Activated CD8-positive, alpha-beta memory T cell treated with anti-CD3 and anti-CD28 coated beads, Interleukin-2, amount 10 ng/mL, durations not matched to agents 7 days and 5 days (primary cell): ENCODE measurements around the gene USP12. TPM values are rescaled to one million over a fixed set of nuclear protein-coding genes. Genes with fewer than 3 reads are reported as not detected.
"Not testable (repeated sequence)": the region's sequence is repeated elsewhere in the genome, so short reads cannot be mapped to it uniquely, and the experiment has no call there.

Source experiments
- ATAC-seq: fragments of 150-1000 bp; cut with Tn5 transposase; one replicate; pipeline ENCODE4 v1.10.0; 2021; ENCODE audit warnings: moderate library complexity
- CTCF ChIA-PET: fragments of 350-600 bp; sonication (Branson Sonifier 250); formaldehyde crosslinking; loops from one replicate; lab custom pipeline; 2021; ENCODE audit warnings: antibody characterized with exemption; lab: Charles Lee
- DNase-seq: peaks from one replicate; pipeline ENCODE4 v3.0.0-alpha.2; 2020
- H3K27ac Mint-ChIP-seq: one replicate; pipeline ENCODE4 v1.8.0; 2021; ENCODE audit warnings: mild to moderate bottlenecking, mixed read lengths
- H3K27me3 Mint-ChIP-seq: one replicate; pipeline ENCODE4 v1.8.0; 2021; ENCODE audit warnings: mixed read lengths
- H3K36me3 Mint-ChIP-seq: one replicate; pipeline ENCODE4 v1.8.0; 2021; ENCODE audit warnings: mild to moderate bottlenecking, mixed read lengths
- H3K4me1 Mint-ChIP-seq: one replicate; pipeline ENCODE4 v1.8.0; 2021; ENCODE audit warnings: mixed read lengths
- H3K4me3 Mint-ChIP-seq: one replicate; pipeline ENCODE4 v1.8.0; 2021; ENCODE audit warnings: mild to moderate bottlenecking, moderate library complexity, mixed read lengths
- H3K9me3 Mint-ChIP-seq: one replicate; pipeline ENCODE4 v1.8.0; 2022; ENCODE audit warnings: low read depth, mixed read lengths
- total RNA-seq, 2 experiments: library from RNA; stranded (reverse); gene quantifications; one replicate each; pipeline ENCODE4 v1.2.3, GENCODE V29; 2021

The USP12 gene
- total RNA-seq, 2 experiments from 2014 or later: 32.0 to 38.9 TPM

- Mint-ChIP-seq H3K9me3 (no peaks in the 10 kb centered on the region), H3K27me3 (no peaks in the 10 kb centered on the region), H3K4me3 (no peak overlapping the region), H3K36me3 (peaks cover 7% of the 10 kb centered on the region), H3K4me1 (peaks cover 33% of the 10 kb centered on the region), H3K27ac (no peak overlapping the region)
- no peak for DNase-seq
- no peak for ATAC-seq
- CTCF ChIA-PET: interaction anchor here (0.5 to 1.2 kb wide), 3 partner anchors 11 to 1987 kb away, joined by 3 to 5 read pairs (median 4); no protein-coding TSS in a partner anchor
Measured at GRCh38 chr13:27199211-27199610, 27.6 kb upstream of the USP12 start.

DNA sequence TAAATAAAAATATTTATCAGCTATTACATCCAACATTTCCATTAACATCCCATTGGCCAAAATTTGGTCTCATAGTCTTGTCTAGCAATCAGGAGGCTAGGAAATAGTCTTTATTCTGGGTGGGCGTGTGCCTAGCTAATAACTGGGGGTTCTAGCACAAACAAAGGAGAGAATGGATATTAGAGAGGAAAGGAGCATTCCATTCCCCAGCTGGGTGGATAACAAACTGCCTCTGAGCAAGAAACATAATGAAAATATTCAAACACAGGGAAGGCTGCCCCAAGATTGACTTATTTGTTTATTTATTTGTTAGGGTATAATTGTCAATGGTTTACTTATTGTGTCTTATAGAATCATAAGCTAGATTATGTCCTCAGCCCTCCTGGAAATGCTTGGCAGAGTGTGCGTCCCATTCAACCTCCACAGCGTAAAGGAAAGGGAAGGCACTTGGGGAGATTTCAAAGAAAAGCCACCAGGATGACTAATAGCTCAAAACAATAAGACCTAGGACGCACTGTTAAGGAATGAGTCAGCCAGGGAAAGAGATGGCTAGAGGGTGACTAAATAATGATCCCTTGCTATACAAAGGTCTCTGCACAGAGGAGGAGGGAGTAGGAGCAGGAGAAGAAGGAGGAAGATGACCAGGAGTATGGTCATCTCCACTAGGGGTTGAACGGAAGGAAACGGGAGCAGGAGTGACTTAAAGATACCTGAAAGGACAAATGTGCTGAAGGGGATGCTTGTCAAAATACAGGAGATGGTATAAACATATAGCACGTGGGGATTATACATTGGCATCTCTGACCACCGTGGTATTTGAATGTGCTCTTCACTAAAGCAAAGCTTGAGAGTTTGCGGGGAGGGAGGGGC, 23.5 kb upstream of the USP12 start:
- DNase-seq (peak; percentile 47), ATAC-seq (peak; percentile 94)
- Mint-ChIP-seq H3K27ac (peak overlapping the region; percentile 39), H3K36me3 (peaks cover 7% of the 10 kb centered on the region), H3K9me3 (no peaks in the 10 kb centered on the region), H3K4me3 (no peak overlapping the region), H3K27me3 (no peaks in the 10 kb centered on the region), H3K4me1 (peaks cover 33% of the 10 kb centered on the region)
- CTCF ChIA-PET: interaction anchor here (1.0 to 1.5 kb wide), 2 partner anchors 198 to 210 kb away, joined by 3 read pairs; no protein-coding TSS in a partner anchor

DNA sequence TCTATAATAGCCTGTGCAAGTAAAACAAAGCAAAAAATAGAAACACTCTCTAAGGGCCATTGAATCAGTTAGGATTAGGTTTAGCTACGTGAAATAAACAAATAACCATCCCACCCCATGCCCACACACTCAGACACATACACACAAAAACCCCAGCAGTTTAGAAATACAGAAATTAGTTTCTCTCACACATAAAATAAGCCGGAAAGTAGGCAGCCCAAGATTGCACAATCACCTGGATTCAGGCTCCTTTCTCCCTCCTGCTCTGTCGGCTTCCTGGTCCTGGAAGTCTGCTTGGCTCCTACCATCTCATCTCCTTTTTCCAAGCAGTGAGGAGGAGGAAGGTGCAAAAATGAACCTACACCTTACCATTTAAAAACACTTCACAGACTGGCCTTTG, 22.6 kb upstream of the USP12 start:
- H3K27me3 Mint-ChIP-seq: no peaks in the 10 kb centered on the region
- H3K4me1 Mint-ChIP-seq: peaks cover 31% of the 10 kb centered on the region
- H3K36me3 Mint-ChIP-seq: peaks cover 7% of the 10 kb centered on the region
- CTCF ChIA-PET: no interaction called here
- H3K27ac Mint-ChIP-seq: no peak overlapping the region
- ATAC-seq: no peak
- no peaks in the 10 kb centered on the region for H3K9me3 Mint-ChIP-seq
- no peak overlapping the region for H3K4me3 Mint-ChIP-seq
- DNase-seq: no peak

- ATAC-seq (no peak), DNase-seq (no peak)
- no peak overlapping the region for H3K27ac Mint-ChIP-seq
- H3K4me1 Mint-ChIP-seq: peaks cover 31% of the 10 kb centered on the region
- H3K9me3 Mint-ChIP-seq: no peaks in the 10 kb centered on the region
- CTCF ChIA-PET: no interaction called here
- no peaks in the 10 kb centered on the region for H3K27me3 Mint-ChIP-seq
- H3K36me3 Mint-ChIP-seq: peaks cover 7% of the 10 kb centered on the region
- no peak overlapping the region for H3K4me3 Mint-ChIP-seq
Measured at GRCh38 chr13:27193496-27193895, 21.9 kb upstream of the USP12 start.

- Mint-ChIP-seq H3K36me3 (peaks cover 5% of the 10 kb centered on the region), H3K4me1 (peaks cover 31% of the 10 kb centered on the region), H3K4me3 (no peak overlapping the region), H3K27ac (no peak overlapping the region), H3K27me3 (peaks cover 2% of the 10 kb centered on the region), H3K9me3 (no peaks in the 10 kb centered on the region)
- DNase-seq (no peak), ATAC-seq (no peak)
- CTCF ChIA-PET: no interaction called here
Measured at GRCh38 chr13:27192973-27193372, 21.4 kb upstream of the USP12 start.

DNA sequence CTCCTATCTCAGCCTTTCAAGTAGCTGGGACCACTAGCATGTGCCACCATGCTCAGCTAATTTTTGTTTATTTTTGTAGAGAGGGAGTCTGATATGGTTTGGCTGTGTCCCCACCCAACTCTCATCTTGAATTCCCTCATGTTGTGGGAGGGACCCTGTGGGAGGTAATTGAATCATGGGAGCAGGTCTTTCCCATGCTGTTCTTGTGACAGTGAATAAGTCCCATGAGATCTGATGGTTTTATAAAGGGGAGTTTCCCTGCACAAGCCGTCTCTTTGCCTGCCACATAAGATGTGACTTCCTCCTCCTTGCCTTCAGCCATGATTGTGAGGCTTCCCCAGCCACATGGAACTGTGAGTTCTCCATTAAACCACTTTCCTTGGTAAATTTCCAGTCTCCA, 20.8 kb upstream of the USP12 start:
- ATAC-seq, DNase-seq, CTCF ChIA-PET, H3K27ac Mint-ChIP-seq, H3K9me3 Mint-ChIP-seq, H3K4me3 Mint-ChIP-seq, H3K27me3 Mint-ChIP-seq, H3K36me3 Mint-ChIP-seq: not testable (repeated sequence)
- H3K4me1 Mint-ChIP-seq: peaks cover 31% of the 10 kb centered on the region

- CTCF ChIA-PET: interaction anchor here (1.4 kb wide), 1 partner anchor 204 kb away, joined by 4 read pairs; no protein-coding TSS in a partner anchor
- ATAC-seq (no peak), DNase-seq (no peak)
- Mint-ChIP-seq H3K27me3 (peaks cover 2% of the 10 kb centered on the region), H3K9me3 (no peaks in the 10 kb centered on the region), H3K27ac (no peak overlapping the region), H3K4me3 (no peak overlapping the region), H3K36me3 (no peaks in the 10 kb centered on the region), H3K4me1 (peaks cover 11% of the 10 kb centered on the region)
Measured at GRCh38 chr13:27189192-27189591, 17.6 kb upstream of the USP12 start.

DNA sequence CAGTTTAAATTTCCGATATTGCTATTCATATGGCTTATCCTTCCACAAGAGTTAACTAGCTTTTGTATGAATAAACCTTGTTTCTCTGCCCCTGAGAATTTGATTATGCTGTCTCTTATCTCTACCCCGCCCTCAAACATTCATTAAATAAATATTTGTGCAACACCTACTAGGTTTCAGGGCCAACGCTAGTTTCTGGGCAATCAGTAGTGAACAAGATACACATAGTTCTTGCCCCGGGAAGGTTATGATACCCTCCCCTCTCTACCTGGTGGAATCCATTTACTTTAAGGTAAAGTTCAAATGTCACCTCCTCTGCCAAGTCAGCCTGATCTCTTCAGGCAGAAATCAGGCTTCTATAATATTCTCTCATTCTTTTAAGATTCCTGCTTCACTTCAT, 16.6 kb upstream of the USP12 start:
- H3K9me3 Mint-ChIP-seq: no peaks in the 10 kb centered on the region
- ATAC-seq (no peak), DNase-seq (no peak)
- H3K27me3 Mint-ChIP-seq: peaks cover 2% of the 10 kb centered on the region
- CTCF ChIA-PET: no interaction called here
- H3K36me3 Mint-ChIP-seq: no peaks in the 10 kb centered on the region
- H3K4me3 Mint-ChIP-seq: no peak overlapping the region
- peaks cover 8% of the 10 kb centered on the region for H3K4me1 Mint-ChIP-seq
- no peak overlapping the region for H3K27ac Mint-ChIP-seq

GRCh38 chr13:27186295-27186694, 14.7 kb upstream of the USP12 start:
- peaks cover 1% of the 10 kb centered on the region for H3K4me1 Mint-ChIP-seq

GRCh38 chr13:27183561-27184147, 12.0 kb upstream of the USP12 start:
- ATAC-seq: no peak
- Mint-ChIP-seq H3K4me3 (no peak overlapping the region), H3K4me1 (peaks cover 1% of the 10 kb centered on the region), H3K27ac (no peak overlapping the region), H3K36me3 (no peaks in the 10 kb centered on the region), H3K9me3 (no peaks in the 10 kb centered on the region), H3K27me3 (peaks cover 4% of the 10 kb centered on the region)
- CTCF ChIA-PET: no interaction called here
- no peak for DNase-seq

More at GRCh38 chr13:27186295-27186694, 14.7 kb upstream of the USP12 start:
- CTCF ChIA-PET: no interaction called here
- Mint-ChIP-seq H3K36me3 (no peaks in the 10 kb centered on the region), H3K9me3 (no peaks in the 10 kb centered on the region), H3K27me3 (peaks cover 4% of the 10 kb centered on the region), H3K4me3 (no peak overlapping the region), H3K27ac (no peak overlapping the region)
- ATAC-seq (no peak), DNase-seq (no peak)

DNA sequence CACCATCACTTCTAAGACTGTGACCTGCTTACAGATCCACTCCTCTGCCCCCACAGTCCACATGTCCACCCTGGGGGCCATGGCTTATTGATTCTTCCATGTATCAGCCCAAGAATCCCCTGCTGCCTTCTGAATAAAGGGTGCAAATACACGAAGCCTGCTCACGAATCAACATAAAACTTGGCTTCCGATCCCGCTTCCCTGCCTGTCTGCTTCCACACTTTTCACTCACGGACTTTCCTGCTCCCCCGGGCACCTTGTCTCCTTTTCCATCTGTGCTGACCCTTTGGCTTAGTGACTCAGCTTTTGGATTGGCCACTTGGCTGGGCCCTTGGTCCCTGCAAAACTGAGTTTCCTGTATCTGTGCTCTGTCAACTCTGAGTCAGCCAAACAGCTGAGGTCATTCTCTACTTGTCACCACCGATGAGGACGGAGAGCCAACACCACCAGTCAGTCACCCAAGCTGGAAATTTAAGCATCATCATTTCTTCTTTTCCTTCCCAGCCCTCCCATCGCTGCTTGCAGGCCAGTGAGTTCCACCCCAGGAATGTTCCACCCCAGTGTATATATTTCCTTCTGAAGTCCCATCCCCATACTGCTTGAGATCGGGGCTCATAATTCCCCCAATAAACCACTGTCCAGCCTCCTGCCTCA, 11.4 kb upstream of the USP12 start:
- CTCF ChIA-PET: no interaction called here
- ATAC-seq (no peak), DNase-seq (no peak)
- Mint-ChIP-seq H3K4me3 (no peak overlapping the region), H3K36me3 (no peaks in the 10 kb centered on the region), H3K9me3 (no peaks in the 10 kb centered on the region), H3K4me1 (peaks cover 1% of the 10 kb centered on the region), H3K27ac (no peak overlapping the region), H3K27me3 (peaks cover 2% of the 10 kb centered on the region)

- DNase-seq (no peak), ATAC-seq (no peak)
- Mint-ChIP-seq H3K4me3 (no peak overlapping the region), H3K9me3 (no peaks in the 10 kb centered on the region), H3K4me1 (peaks cover 3% of the 10 kb centered on the region), H3K27ac (no peak overlapping the region), H3K36me3 (no peaks in the 10 kb centered on the region), H3K27me3 (peaks cover 2% of the 10 kb centered on the region)
- CTCF ChIA-PET: no interaction called here
Measured at GRCh38 chr13:27182054-27182453, 10.4 kb upstream of the USP12 start.

DNA sequence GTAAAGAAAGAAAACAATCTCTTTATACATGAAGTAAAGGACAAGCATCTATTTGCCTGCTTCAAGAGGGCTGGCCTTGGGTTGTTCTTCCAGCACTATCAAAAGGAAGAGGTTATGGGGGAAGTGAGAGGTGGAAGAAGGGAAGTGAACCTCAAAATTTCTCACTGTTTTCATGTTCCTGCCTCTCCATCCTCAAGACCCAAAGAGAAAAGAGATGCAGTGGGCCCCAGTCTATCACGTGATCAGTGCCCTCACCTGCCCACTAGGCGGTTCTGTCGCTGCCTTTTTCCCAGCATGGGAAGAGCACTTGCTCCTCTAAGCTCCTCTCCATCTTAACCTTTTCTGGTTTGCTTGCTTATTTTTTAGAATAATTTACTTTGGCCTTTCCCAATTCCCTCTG, 6.2 kb upstream of the USP12 start:
- Mint-ChIP-seq H3K36me3 (no peaks in the 10 kb centered on the region), H3K27me3 (peaks cover under 1% of the 10 kb centered on the region), H3K9me3 (no peaks in the 10 kb centered on the region), H3K4me1 (peaks cover 16% of the 10 kb centered on the region), H3K4me3 (no peak overlapping the region), H3K27ac (no peak overlapping the region)
- DNase-seq (no peak), ATAC-seq (no peak)
- CTCF ChIA-PET: no interaction called here
